AG04450 (cell line): ENCODE data around the gene CCDC186. TPM values are rescaled to one million over a fixed set of nuclear protein-coding genes. Genes with fewer than 3 reads are reported as not detected.
"Not testable (repeated sequence)": the region's sequence is repeated elsewhere in the genome, so short reads cannot be mapped to it uniquely, and the experiment has no call there.

Experiments used
- CTCF ChIA-PET: fragments of 300-600, 350-600 bp; formaldehyde crosslinking; extraction: SDS; loops from one replicate; lab custom pipeline; 2022; ENCODE audit warnings: antibody characterized with exemption, inconsistent platforms; lab: Charles Lee
- POLR2A ChIA-PET: fragments of 350-600 bp; formaldehyde crosslinking; extraction: SDS; loops from one replicate; lab custom pipeline; 2021; ENCODE audit warnings: antibody characterized with exemption, inconsistent platforms; lab: Yijun Ruan, JAX
- DNase-seq: peaks from one replicate; pipeline ENCODE4 v3.0.0-alpha.2; 2011; ENCODE audit warnings: low read depth, low spot score
- H3K27ac ChIP-seq: one replicate; pipeline ENCODE4 v1.5.1; 2012; ENCODE audit warnings: low read depth, low read length, control low read depth
- H3K27me3 ChIP-seq: one replicate; pipeline ENCODE4 v1.6.0; 2012; ENCODE audit warnings: low read length; ENCODE audit not compliant: control insufficient read depth, insufficient read depth
- H3K4me3 ChIP-seq: 2 replicates; pipeline ENCODE4 v1.5.1; 2011; ENCODE audit warnings: mild to moderate bottlenecking, low read depth, low read length, control low read depth
- H3K9me3 ChIP-seq: 2 replicates; pipeline ENCODE4 v1.5.1; 2012; ENCODE audit warnings: low read length; ENCODE audit not compliant: control insufficient read depth, insufficient read depth
- CTCF ChIP-seq: IDR thresholded peaks from 2 replicates; pipeline ENCODE4 v1.5.1; 2011; ENCODE audit warnings: low read depth, low read length, control low read depth, inconsistent platforms
- polyA plus RNA-seq: library from polyadenylated mRNA; depleted of rRNA; stranded (reverse); fragments of >200 nt; gene quantifications from 2 replicates; pipeline ENCODE4 v1.2.3, GENCODE V29; 2011

The CCDC186 gene
- polyA plus RNA-seq, 1 experiment: 9.6 TPM

DNA sequence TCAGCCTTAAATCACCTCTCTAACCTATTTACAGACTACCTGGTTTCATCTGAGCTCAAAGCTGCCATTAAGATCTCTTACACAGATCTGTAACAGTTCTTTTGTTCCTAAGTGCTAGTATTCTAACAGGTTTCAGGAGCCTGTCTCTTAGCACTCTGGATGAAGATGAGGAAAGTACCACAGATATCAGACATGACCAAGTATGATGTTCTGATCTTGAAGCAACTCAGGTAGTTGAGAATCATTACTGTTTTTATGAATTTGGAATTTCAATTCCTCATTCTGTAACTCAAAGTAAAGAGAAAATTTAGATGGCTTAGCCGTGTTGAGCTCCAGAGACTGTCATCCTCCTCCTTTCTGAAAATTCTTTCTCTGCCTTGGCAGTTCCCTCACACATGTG is 30.8 kb downstream of the CCDC186 start:
- H3K27me3 ChIP-seq: no peaks in the 10 kb centered on the region
- ChIA-PET CTCF (interaction anchor here (1.1 kb wide), 1 partner anchor 438 kb away, joined by 3 read pairs; no protein-coding TSS in a partner anchor), POLR2A (no interaction called here)
- no peak for DNase-seq
- H3K4me3 ChIP-seq: no peak overlapping the region
- no peaks in the 10 kb centered on the region for H3K9me3 ChIP-seq
- H3K27ac ChIP-seq: no peak overlapping the region
- TF ChIP-seq CTCF: no peak

GRCh38 chr10:114142018-114142417 is 32.0 kb downstream of the CCDC186 start:
- TF ChIP-seq CTCF: no peak
- ChIA-PET CTCF (interaction anchor here (1.1 kb wide), 1 partner anchor 436 kb away, joined by 3 read pairs; no protein-coding TSS in a partner anchor), POLR2A (no interaction called here)
- no peak for DNase-seq
- no peaks in the 10 kb centered on the region for H3K27me3 ChIP-seq
- no peak overlapping the region for H3K4me3 ChIP-seq
- no peaks in the 10 kb centered on the region for H3K9me3 ChIP-seq
- H3K27ac ChIP-seq: no peak overlapping the region

DNA sequence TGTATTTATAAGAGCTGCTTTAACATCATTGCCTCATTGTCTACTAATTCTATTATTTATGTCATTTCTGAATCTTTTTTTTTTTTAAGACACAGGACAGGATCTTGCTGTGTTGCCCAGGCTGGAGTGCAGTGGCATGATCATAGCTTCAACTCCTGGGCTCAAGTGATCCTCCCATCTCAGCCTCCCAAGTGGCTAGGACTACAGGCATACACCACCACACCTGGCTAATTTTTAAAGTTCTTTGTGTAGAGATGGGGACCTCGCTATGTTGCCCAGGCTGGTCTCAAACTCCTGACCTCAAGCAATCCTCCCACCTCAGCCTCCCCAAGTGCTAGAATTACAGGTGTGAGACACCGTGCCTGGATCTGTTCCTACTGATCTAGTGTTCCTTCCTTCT is 33.2 kb downstream of the CCDC186 start:
- DNase-seq, POLR2A ChIA-PET, H3K27ac ChIP-seq, H3K4me3 ChIP-seq, CTCF ChIA-PET, H3K9me3 ChIP-seq, H3K27me3 ChIP-seq: not testable (repeated sequence)

DNA sequence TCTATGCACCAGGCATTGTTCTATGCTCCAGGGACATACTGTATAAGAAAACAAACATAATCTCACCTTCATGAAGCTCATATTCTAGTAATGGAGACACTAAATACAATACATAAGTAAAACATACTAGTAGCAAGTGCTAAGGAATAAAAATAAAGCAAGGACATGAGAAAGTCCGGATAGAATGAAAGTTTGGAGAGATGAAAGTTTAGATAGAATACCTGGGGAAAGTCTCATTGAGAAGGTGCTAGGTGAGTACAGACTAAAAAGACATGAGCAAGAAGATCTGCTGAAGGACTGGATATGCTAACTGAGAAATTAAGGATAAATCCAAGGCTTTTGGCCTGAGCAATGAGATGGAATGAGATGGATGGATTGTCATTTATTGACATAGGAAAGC is 34.0 kb downstream of the CCDC186 start:
- ChIA-PET POLR2A (no interaction called here), CTCF (interaction anchor here (0.6 kb wide), 1 partner anchor 296 kb away, joined by 7 read pairs; no protein-coding TSS in a partner anchor)
- Histone ChIP-seq H3K9me3 (no peaks in the 10 kb centered on the region), H3K4me3 (no peak overlapping the region), H3K27ac (no peak overlapping the region), H3K27me3 (no peaks in the 10 kb centered on the region)
- DNase-seq: no peak
- TF ChIP-seq CTCF: no peak

GRCh38 chr10:114138581-114138980 is 35.4 kb downstream of the CCDC186 start:
- Histone ChIP-seq H3K9me3 (no peaks in the 10 kb centered on the region), H3K4me3 (no peak overlapping the region), H3K27me3 (no peaks in the 10 kb centered on the region), H3K27ac (no peak overlapping the region)
- no peak for DNase-seq
- TF ChIP-seq CTCF: no peak
- CTCF ChIA-PET: no interaction called here
- POLR2A ChIA-PET: no interaction called here

- H3K27me3 ChIP-seq: no peaks in the 10 kb centered on the region
- CTCF ChIA-PET: no interaction called here
- H3K27ac ChIP-seq: no peak overlapping the region
Measured at GRCh38 chr10:114135476-114135875, 38.5 kb downstream of the CCDC186 start.

More at GRCh38 chr10:114135476-114135875, 38.5 kb downstream of the CCDC186 start:
- POLR2A ChIA-PET: no interaction called here
- H3K9me3 ChIP-seq: no peaks in the 10 kb centered on the region
- H3K4me3 ChIP-seq: no peak overlapping the region
- no peak for TF ChIP-seq CTCF
- no peak for DNase-seq
